ENCODE measurements around the gene QRICH2. TPM values are rescaled to one million over a fixed set of nuclear protein-coding genes. Genes with fewer than 3 reads are reported as not detected.

QRICH2 gene
- total and polyA plus RNA-seq, 10 of the 15 experiments (the other 5 are each of a cell fraction or from before 2014, with no cell fraction given), result 0.04 to 0.72 (median 0.25) TPM

GRCh38 chr17:76235883-76236282 lies 72.2 kb downstream of the QRICH2 start:
- H3K27me3 ChIP-seq (replicated peaks in 1 of 2; ENCODE audit: control insufficient read depth in 2 of 2, insufficient read depth in 2 of 2, low read length in 1 of 2), result peaks cover 0 to 2% of the 10 kb centered on the region in 2 experiments; a peak in 2 of 4 replicates
- in situ Hi-C loops (cut with MboI), result no loop called here
- intact Hi-C loops (cut with micrococcal nuclease; ENCODE audit: unreplicated experiment), result loop anchor here (5.0 kb wide), 1 partner anchor 44 kb away; no protein-coding TSS in a partner anchor
- H3K4me3 ChIP-seq, result no peak overlapping the region
- H3K9ac ChIP-seq (ENCODE audit: control insufficient read depth, insufficient read depth, low read length), result no peak overlapping the region
- H3K4me2 ChIP-seq (ENCODE audit: control insufficient read depth, insufficient read depth), result no peak overlapping the region
- 98% methylated on average over 2 of the region's 2 CpGs for WGBS (ENCODE audit: insufficient coverage, insufficient replicate concordance, low lambda C conversion rate, missing lambda C conversion rate)
- ChIA-PET RAD21 (ENCODE audit: unreplicated experiment) (interaction anchor here (1.0 to 1.8 kb wide), 4 partner anchors 10 to 28 kb away, joined by 3 to 6 read pairs (median 4); no protein-coding TSS in a partner anchor), CTCF (interaction anchor here (0.5 to 1.8 kb wide), 3 partner anchors 8 to 1902 kb away, joined by 3 to 5 read pairs (median 3); no protein-coding TSS in a partner anchor), SMC1A (ENCODE audit: uncharacterized antibody, unreplicated experiment) (interaction anchor here (0.6 to 4.9 kb wide), 11 partner anchors 10 to 56 kb away, joined by 3 to 61 read pairs (median 4); partner anchors contain the start of gene UBALD2), POLR2A (interaction anchor here (1.0 to 1.6 kb wide), 3 partner anchors 10 to 50 kb away, joined by 4 to 5 read pairs (median 4); no protein-coding TSS in a partner anchor)
- H3K4me1 ChIP-seq (ENCODE audit: control insufficient read depth, insufficient read depth, low read length), result peaks cover 14% of the 10 kb centered on the region
- no peak overlapping the region for H3K27ac ChIP-seq (ENCODE audit: control insufficient read depth, insufficient read depth)
- no peaks in the 10 kb centered on the region for H3K79me2 ChIP-seq (ENCODE audit: control insufficient read depth, insufficient read depth, low read length)
- FAIRE-seq (no peak), ATAC-seq (no peak), DNase-seq (ENCODE audit: low read depth, low spot score) (no peak)
- H3K9me3 ChIP-seq (replicated peaks; ENCODE audit: control insufficient read depth, insufficient read depth, low read length), result no peaks in the 10 kb centered on the region
- BruUV-seq (replicated peaks), result no TSS peak
- no peaks in the 10 kb centered on the region for H4K20me1 ChIP-seq (ENCODE audit: control insufficient read depth, insufficient read depth)
- H3K36me3 ChIP-seq (ENCODE audit: control insufficient read depth in 2 of 2, insufficient read depth in 2 of 2, low read length in 1 of 2), result no peaks in the 10 kb centered on the region
- TF ChIP-seq ZBTB33 (IDR thresholded peaks at IDR 0.05), result no peak
- no peak for TF ChIP-seq IRF5 (IDR thresholded peaks at IDR 0.05; ENCODE audit: borderline replicate concordance)
- no peak for TF ChIP-seq SUZ12 (IDR thresholded peaks at IDR 0.05; ENCODE audit: unreplicated experiment)
- TF ChIP-seq ZNF622 (IDR thresholded peaks at IDR 0.05), result no peak
- no peak for TF ChIP-seq ATF7 (IDR thresholded peaks at IDR 0.05; ENCODE audit: low read depth)
- no peak for TF ChIP-seq ZNF687 (IDR thresholded peaks at IDR 0.05)
- no peak for TF ChIP-seq E2F4 (IDR thresholded peaks at IDR 0.05; ENCODE audit: low read depth, low read length)
- TF ChIP-seq JUND (IDR thresholded peaks at IDR 0.05; ENCODE audit: low read depth, low read length), result no peak
- no peak for TF ChIP-seq IKZF1 (conservative IDR thresholded peaks at IDR 0.05)
- TF ChIP-seq CHD4 (IDR thresholded peaks at IDR 0.05), result no peak
- TF ChIP-seq TCF7 (IDR thresholded peaks at IDR 0.05; ENCODE audit: borderline replicate concordance), result no peak
- H2AFZ ChIP-seq (ENCODE audit: control insufficient read depth, low read depth, low read length), result no peak overlapping the region
